ENCODE results near the gene MYL7. TPM values are rescaled to one million over a fixed set of nuclear protein-coding genes. Genes with fewer than 3 reads are reported as not detected.

MYL7 gene
- total RNA-seq, 4 donors from 2014 or later: not detected

- peaks cover 0 to 5% (median 0%) of the 10 kb centered on the region in 4 donors for H3K9me3 ChIP-seq
- peaks cover 6 to 34% (median 31%) of the 10 kb centered on the region in 4 donors for H3K36me3 ChIP-seq
- peak; percentile 99 for DNase-seq (ENCODE audit: extremely low spot score)
- H3K4me1 ChIP-seq: peaks cover 22 to 50% (median 40%) of the 10 kb centered on the region in 4 donors
- WGBS: 2% methylated on average over 28 of the region's 86 CpGs
- TF ChIP-seq POLR2AphosphoS5 (IDR thresholded peaks at IDR 0.05) (peak; percentile 54 to 84), CTCF (IDR thresholded peaks at IDR 0.05) (peak in 2 of 3 experiments; percentile 3 to 12), POLR2A (IDR thresholded peaks at IDR 0.05; ENCODE audit: low read depth) (peak; percentile 70), EP300 (IDR thresholded peaks at IDR 0.05) (no peak)
- H3K27ac ChIP-seq (replicated peaks in 1 of 4): peak within 1 kb of the TSS; percentile 76 to 95 (median 88)
- intact Hi-C loops (cut with DNase I): loop anchor here (2.0 kb wide), 1 partner anchor 41 kb away; the partner anchor contains the start of gene POLM
- H3K4me3 ChIP-seq: peak within 1 kb of the TSS; percentile 74 to 81 (median 78)
- no peaks in the 10 kb centered on the region for H3K27me3 ChIP-seq
Observed at GRCh38 chr7:44123190-44124003, 17.7 kb downstream of the MYL7 start, which contains the start of gene POLD2. Gene POLD2, minus strand, starts transcription at chr7:44123548. Its CDS starts 1,495 bp downstream, at chr7:44122053.

DNA sequence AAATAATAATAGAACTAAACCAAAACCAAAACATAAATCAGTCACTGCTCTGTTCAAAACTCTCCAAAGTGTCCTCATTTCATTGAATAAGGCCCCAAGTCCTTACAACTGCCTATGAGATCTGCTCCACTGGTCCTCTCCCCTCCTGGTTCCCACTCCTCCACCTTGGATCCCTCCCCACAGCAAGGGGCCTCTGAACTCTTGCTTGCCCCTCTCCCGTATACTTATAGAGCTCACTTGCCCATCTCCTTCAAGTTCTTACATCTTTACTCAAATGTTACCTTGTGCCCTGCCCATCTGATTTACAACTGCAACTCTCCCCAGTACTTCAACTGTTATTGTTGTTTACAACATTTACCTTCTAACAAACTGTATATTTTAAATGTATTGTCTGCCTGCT, 18.6 kb downstream of the MYL7 start:
- Histone ChIP-seq H3K9me3 (peaks cover 0 to 4% (median 0%) of the 10 kb centered on the region in 4 donors), H3K27ac (replicated peaks in 1 of 4) (peak overlapping the region; percentile 76 to 95 (median 88)), H3K27me3 (no peaks in the 10 kb centered on the region), H3K36me3 (peaks cover 6 to 43% (median 39%) of the 10 kb centered on the region in 4 donors), H3K4me1 (peaks cover 22 to 56% (median 40%) of the 10 kb centered on the region in 4 donors), H3K4me3 (peak overlapping the region; percentile 74 to 81 (median 78))
- no peak for DNase-seq (ENCODE audit: extremely low spot score)
- intact Hi-C loops (cut with DNase I): loop anchor here (2.0 kb wide), 1 partner anchor 40 kb away; the partner anchor contains the start of gene POLM
- TF ChIP-seq EP300 (IDR thresholded peaks at IDR 0.05) (no peak), POLR2AphosphoS5 (IDR thresholded peaks at IDR 0.05) (no peak), POLR2A (IDR thresholded peaks at IDR 0.05; ENCODE audit: low read depth) (no peak), CTCF (IDR thresholded peaks at IDR 0.05) (no peak)
- 33% methylated on average over 1 of the region's 1 CpG for WGBS

DNA sequence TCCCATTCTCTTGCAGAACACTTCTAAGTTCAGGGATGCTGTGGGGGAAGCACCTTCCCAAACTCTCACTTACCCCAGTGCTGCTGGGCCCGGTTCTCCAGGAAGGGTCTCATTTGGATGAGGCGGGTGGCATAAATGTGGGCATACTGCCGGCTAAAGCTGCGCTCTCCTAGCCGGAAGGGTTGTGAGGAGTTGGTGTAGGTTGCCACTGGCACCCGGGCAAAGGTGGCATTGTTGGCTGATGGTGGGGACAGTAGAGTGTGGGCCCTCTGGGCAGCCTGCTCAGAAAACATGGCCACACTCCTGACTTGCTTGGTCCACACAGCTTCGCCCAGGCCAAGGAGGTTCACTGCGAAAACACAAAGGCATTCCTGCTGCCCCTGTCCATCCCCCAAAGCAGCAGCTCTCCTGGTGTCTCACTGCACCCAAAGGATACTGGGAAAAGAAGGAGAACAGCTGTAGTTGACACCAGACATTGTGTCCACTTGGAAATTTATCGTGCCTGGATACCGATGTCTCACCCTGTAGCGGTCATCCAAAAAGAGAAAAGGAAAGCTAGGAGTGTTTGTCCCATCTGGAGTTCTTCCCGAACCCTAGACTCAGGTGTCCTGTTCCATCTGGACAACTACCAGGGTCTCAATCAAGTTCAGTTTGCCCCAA, 19.2 kb downstream of the MYL7 start:
- WGBS: 92% methylated on average over 12 of the region's 12 CpGs
- DNase-seq (ENCODE audit: extremely low spot score): no peak
- Histone ChIP-seq H3K4me3 (no peak overlapping the region), H3K4me1 (peaks cover 22 to 56% (median 40%) of the 10 kb centered on the region in 4 donors), H3K27ac (replicated peaks in 1 of 4) (peak overlapping the region; percentile 76 to 95 (median 88)), H3K9me3 (no peaks in the 10 kb centered on the region), H3K36me3 (peaks cover 9 to 49% (median 45%) of the 10 kb centered on the region in 4 donors), H3K27me3 (no peaks in the 10 kb centered on the region)
- no peak for TF ChIP-seq POLR2AphosphoS5 (IDR thresholded peaks at IDR 0.05)
- TF ChIP-seq POLR2A (IDR thresholded peaks at IDR 0.05; ENCODE audit: low read depth): no peak
- no peak for TF ChIP-seq EP300 (IDR thresholded peaks at IDR 0.05)
- TF ChIP-seq CTCF (IDR thresholded peaks at IDR 0.05): no peak
- intact Hi-C loops (cut with DNase I): loop anchor here (2.0 kb wide), 1 partner anchor 39 kb away; the partner anchor contains the start of gene POLM

- peaks cover 22 to 56% (median 40%) of the 10 kb centered on the region in 4 donors for H3K4me1 ChIP-seq
- H3K9me3 ChIP-seq: no peaks in the 10 kb centered on the region
- TF ChIP-seq CTCF (IDR thresholded peaks at IDR 0.05): no peak
- no peak for TF ChIP-seq EP300 (IDR thresholded peaks at IDR 0.05)
- no peak for TF ChIP-seq POLR2A (IDR thresholded peaks at IDR 0.05; ENCODE audit: low read depth)
- TF ChIP-seq POLR2AphosphoS5 (IDR thresholded peaks at IDR 0.05): no peak
- intact Hi-C loops (cut with DNase I): no loop called here
- peaks cover 14 to 64% (median 60%) of the 10 kb centered on the region in 4 donors for H3K36me3 ChIP-seq
- no peak for DNase-seq (ENCODE audit: extremely low spot score)
- no peak overlapping the region for H3K4me3 ChIP-seq
- H3K27ac ChIP-seq (replicated peaks in 1 of 4): no peak overlapping the region
- no peaks in the 10 kb centered on the region for H3K27me3 ChIP-seq
- 83% methylated on average over 6 of the region's 6 CpGs for WGBS
Observed at GRCh38 chr7:44120395-44120794, 20.7 kb downstream of the MYL7 start.
